Daoy (cell line): ENCODE data around the gene ROR2. TPM values are rescaled to one million over a fixed set of nuclear protein-coding genes. Genes with fewer than 3 reads are reported as not detected.
A peak's percentile ranks its signal among the peaks of the same experiment; 100 is the strongest.

ENCODE experiments used
- DNase-seq: peaks from one replicate; pipeline ENCODE4 v3.0.0-alpha.2; 2015; ENCODE audit warnings: low read depth
- total RNA-seq: library from RNA; depleted of rRNA; stranded (reverse); fragments of >200 nt; shearing (Covaris generic); gene quantifications from 2 replicates; pipeline ENCODE4 v1.2.3, GENCODE V29; 2014

The ROR2 gene
- total RNA-seq, 1 experiment from 2014 or later = 1.8 TPM

- DNase-seq = no peak
Observed at GRCh38 chr9:91842358-91843049, 107.5 kb downstream of the ROR2 start.

GRCh38 chr9:91841591-91841990 lies 108.4 kb downstream of the ROR2 start:
- DNase-seq = no peak

GRCh38 chr9:91840882-91841281 lies 109.1 kb downstream of the ROR2 start:
- DNase-seq = no peak

- no peak for DNase-seq
Observed at GRCh38 chr9:91840469-91840868, 109.6 kb downstream of the ROR2 start.

- DNase-seq = no peak
Observed at GRCh38 chr9:91839926-91840465, 110.0 kb downstream of the ROR2 start.

GRCh38 chr9:91837981-91838731 lies 111.9 kb downstream of the ROR2 start:
- peak; percentile 88 for DNase-seq

GRCh38 chr9:91836515-91836914 lies 113.5 kb downstream of the ROR2 start:
- DNase-seq = peak; percentile 32

- no peak for DNase-seq
Observed at GRCh38 chr9:91835632-91836031, 114.4 kb downstream of the ROR2 start.

GRCh38 chr9:91835216-91835615 lies 114.8 kb downstream of the ROR2 start:
- no peak for DNase-seq

GRCh38 chr9:91834740-91835139 lies 115.3 kb downstream of the ROR2 start:
- DNase-seq = no peak

- DNase-seq = no peak
Observed at GRCh38 chr9:91833878-91834255, 116.2 kb downstream of the ROR2 start.

- no peak for DNase-seq
Observed at GRCh38 chr9:91833096-91833877, 116.7 kb downstream of the ROR2 start.

GRCh38 chr9:91832322-91832721 lies 117.7 kb downstream of the ROR2 start:
- no peak for DNase-seq

- DNase-seq = no peak
Observed at GRCh38 chr9:91825866-91826265, 124.2 kb downstream of the ROR2 start.

GRCh38 chr9:91825422-91825821 lies 124.6 kb downstream of the ROR2 start:
- DNase-seq = peak; percentile 21

GRCh38 chr9:91824601-91825305 lies 125.3 kb downstream of the ROR2 start:
- peak; percentile 14 for DNase-seq

- DNase-seq = no peak
Observed at GRCh38 chr9:91824151-91824550, 125.9 kb downstream of the ROR2 start.

- DNase-seq = no peak
Observed at GRCh38 chr9:91820949-91821880, 128.8 kb downstream of the ROR2 start.

- no peak for DNase-seq
Observed at GRCh38 chr9:91820126-91820750, 129.8 kb downstream of the ROR2 start.
